GM20431 (cell line): ENCODE measurements around the gene LFNG.

Experiments
- in situ Hi-C: fragments of 300-500 bp; cut with MseI, MboI; formaldehyde crosslinking; loops from one replicate; pipeline ENCODE4 v1.15.0; 2020; ENCODE audit warnings: low sequenced_read_pairs; ENCODE audit not compliant: unreplicated experiment

LFNG gene

DNA sequence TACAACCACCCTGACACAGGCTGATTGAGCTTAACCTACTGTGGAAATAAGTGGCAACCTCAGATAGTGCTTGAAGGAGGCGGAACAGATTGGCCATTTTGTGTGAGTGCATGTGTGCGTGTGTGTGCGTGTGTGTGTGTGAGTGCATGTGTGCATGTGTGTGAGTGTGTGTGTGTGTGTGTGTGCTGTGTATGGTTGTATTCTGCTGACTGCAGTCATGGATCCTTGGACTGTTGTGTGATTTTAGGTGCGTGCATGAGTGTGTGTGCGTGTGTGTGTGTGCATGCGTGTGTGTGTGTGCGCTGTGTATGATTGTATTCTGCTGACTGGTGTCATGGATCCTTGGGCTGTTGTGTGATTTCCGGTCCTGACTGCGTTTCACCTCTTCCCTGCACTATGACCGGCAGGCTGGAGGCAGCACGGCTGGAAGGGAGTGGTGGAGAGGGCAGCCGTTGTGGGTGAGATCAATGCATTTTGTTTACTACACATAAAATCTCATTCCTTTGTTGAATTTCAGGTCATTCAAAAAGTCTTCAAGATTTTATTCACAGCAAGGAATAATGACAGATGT is 45.5 kb downstream of the LFNG start:
- in situ Hi-C loops, result no loop called here

DNA sequence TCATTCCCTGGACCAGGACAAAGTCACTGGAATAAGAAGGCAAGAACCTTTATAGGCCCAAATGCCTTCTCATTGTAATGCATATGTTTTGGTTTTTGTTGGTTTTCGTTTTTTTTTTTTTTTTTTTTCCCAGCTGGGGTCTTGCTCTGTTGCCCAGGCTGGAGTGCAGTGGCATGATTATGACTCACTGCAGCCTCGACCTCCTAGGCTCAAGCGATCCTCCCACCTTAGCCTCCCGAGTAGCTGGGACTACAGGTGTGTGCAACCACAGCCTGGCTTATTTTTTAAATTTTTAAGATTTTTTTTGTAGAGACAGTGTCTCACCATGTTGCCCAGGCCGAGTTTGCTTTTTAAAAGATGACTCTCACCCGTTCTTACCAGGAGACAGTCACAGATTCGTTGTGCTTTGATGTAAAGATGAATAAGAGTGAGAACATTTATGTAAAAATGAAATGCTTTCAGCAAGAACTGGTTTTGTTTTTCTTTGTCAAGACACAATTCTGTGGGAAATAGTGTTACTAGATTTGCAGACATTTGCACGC is 46.8 kb downstream of the LFNG start:
- in situ Hi-C loops, result no loop called here

DNA sequence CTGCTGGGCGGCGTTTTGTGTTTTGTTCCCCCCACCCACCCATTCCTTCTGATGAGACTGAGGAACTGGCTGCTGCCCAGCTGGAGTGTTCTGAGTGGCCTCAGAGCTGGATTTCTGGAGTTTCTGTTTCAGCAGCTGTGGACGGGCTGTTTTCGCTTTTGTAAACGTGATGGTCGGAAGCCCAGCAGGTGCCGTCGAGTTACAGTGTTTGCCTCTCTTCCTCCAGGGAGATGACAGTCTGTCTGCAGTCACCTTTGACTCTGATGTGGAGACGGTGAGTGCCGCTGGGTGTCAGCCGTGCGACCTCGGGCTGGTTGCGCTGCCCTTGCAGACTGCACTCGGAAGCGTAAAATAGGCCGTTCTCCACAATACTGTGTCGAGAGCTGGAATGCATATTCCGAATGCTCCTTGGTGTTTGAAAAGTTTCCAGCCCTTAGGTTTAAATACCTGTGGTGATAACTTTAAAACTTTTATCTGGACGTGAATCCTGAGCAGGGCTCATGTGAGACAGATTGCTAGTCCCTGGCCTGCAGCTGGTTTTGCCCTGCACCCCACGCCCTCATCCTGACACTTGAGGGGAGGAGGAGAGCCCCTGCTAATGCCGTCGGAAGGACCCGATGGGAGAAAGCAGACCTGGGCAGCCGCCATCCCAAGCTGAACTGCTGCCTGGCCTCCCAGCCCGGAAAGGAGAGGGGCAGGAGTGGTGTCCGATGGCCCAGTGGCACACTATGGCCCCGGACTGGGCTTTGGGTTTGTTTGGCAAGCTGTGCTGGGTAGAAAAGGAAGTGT is 47.5 kb downstream of the LFNG start:
- in situ Hi-C loops, result no loop called here

DNA sequence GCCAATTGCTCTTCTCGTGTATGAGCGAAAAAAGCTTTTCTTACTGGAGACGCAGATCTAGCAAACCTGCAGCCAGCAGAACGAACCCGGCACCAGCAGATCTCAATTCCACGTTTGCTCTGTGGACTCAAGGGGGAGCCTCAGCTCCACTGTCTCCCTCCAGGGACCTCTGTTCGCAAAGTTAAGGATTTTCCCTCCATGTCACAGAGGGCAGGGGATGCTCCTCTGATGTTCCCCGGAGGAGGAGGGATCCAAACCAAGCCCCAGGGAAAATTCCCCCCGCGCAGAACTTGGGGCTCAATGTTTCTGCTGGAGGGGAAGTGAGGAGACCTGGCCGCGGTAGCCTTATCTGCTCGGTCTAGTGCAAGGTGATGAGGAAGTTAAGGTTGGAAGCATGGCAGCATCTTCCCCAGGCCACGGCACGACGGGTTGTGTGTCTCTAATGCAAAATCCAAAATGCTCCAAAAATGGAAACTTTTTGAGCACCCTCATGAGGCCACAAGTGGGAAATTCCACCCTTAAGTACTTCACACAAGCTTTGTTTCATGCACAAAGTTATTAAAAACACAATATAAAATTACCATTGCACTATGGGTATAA is 48.2 kb downstream of the LFNG start:
- in situ Hi-C loops, result no loop called here

DNA sequence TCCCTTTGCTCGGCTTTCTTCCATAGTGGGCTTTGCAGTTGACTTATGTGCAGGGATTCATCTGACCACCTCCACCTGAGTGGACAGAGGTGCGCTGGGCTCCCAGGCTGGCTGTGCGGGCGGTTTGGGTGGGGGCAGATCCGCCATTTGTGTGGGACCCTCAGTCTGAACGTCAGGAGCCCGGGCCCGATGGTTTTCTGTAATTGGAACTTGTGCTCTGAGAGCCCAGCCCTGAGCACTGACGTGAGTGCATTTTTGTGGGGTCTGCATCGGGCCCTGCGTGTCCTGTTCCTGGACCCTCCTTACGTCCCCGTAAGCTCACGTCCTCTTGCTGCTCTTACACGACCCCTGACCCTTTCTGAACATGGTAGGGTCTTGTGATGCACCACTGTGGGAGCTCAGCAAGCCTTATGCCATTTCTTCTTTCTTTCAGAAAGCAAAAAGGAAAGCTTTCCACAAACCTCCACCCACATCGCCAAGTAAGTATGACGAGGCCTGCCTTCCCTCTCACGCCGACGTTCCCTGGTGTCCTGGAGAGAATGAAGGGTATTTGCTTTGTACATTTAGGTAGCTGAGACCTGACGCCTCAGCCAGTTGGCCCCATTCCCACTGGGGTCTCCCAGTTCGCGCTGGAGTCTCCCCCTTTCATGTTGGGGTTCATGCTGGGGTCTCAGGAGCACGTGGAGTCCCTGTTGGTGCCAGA is 49.1 kb downstream of the LFNG start:
- in situ Hi-C loops, result no loop called here

DNA sequence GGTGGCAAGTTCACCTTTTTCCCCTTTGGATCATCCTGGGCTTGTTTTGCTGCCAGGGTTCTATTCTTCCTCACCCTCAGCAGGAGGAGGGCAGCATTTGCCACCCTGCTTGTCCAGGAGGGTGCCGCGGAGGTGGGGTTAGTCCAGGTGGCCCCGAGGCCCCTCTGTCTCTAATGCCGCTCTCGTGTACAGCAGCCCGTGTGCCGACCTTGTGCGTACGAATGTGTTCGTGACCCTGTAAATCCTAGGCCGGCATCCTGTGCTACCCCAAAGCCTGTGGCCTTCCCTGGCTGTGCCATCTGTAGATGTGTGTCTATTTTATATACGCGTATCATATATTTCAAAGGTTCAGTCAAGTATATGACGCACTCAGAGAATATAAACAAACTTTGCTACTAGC is 49.8 kb downstream of the LFNG start:
- in situ Hi-C loops, result no loop called here

DNA sequence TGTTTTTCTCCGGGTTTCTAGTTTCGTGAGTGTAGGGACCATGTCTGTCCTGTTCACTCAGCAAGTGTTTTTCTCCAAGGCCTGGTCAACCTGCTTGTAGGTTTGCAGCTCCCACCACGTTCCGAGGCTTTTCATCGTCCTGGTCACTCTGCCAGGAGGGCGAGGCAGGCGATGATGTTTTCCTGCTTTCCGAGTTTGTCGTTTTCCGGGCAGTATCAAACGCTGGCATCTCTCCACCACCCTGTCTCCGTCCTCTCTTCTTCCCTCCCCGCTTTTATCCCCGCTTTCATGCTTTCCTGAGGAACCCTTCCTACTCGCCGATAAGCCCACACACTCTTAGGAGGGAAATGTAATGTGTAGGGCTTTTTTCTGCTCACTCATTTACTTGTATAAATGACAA is 50.4 kb downstream of the LFNG start:
- in situ Hi-C loops, result no loop called here

DNA sequence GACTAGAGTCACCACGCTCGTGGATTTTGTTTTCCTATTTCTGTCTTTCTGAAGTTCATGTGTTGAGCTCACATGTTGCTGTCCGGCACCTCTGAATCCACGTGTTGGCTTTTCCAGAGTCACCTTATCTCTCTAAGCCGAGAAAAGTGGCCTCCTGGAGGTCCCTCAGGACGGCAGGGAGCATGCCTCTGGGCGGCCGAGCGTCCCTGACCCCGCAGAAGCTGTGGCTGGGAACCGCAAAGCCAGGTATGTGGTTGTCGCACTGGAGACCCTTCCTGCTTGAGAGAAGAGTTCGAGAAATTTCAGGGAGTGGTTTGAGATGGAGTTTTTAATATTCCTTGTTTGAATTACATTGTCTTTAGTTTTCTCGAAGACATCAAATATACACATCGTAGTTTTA is 51.8 kb downstream of the LFNG start:
- in situ Hi-C loops, result no loop called here

DNA sequence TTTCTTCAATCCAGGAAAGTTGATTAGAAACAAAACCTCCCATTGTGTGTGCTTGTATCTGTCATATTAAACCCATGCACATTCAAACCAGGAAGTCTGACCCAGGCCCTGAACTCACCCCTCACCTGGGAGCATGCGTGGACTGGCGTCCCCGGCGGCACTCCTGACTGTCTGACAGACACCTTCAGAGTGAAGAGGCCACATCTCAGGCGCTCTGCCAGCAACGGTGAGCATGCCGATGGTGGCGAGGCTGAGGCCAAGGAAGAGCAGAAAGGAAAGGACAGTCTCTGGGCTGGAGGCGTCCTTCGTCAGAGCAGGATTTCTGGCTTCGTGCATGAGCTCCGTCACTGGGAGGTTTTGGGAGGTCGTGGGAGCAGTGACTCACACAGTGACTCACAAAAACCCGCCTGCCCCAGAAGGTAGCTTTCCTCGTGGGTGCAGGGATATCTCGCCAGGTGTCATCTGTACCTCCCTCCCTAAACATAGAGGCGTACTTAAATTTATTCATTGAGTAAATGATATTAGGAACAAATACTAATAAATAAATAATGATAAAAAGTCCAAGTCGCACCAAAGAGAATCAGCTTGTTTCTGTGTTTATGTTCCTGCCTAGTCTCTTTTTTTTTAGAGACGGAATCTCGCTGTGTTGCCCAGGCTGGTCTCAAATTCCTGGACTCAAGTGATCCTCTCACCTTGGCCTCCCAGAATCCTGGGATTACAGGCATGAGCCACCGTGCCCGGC is 52.7 kb downstream of the LFNG start:
- in situ Hi-C loops, result no loop called here

DNA sequence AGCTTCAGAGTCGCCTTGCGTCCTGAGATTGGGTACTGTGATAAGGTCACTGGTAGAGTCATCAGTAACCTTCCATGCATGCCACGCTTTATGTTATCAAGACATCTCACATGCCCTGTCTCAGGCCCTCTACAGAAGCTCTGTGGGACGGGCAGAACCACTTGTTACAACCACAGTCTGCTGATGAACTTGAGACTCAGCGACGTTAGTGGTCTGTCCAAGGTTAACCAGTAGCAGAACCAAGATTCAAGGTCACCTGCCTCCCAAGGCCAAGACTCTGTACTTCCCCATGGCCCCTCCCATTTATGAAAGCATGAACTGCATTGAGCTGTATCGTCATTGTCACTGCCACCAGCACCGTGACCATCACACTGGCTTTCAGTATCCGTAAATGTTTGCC is 54.2 kb downstream of the LFNG start:
- in situ Hi-C loops, result no loop called here

DNA sequence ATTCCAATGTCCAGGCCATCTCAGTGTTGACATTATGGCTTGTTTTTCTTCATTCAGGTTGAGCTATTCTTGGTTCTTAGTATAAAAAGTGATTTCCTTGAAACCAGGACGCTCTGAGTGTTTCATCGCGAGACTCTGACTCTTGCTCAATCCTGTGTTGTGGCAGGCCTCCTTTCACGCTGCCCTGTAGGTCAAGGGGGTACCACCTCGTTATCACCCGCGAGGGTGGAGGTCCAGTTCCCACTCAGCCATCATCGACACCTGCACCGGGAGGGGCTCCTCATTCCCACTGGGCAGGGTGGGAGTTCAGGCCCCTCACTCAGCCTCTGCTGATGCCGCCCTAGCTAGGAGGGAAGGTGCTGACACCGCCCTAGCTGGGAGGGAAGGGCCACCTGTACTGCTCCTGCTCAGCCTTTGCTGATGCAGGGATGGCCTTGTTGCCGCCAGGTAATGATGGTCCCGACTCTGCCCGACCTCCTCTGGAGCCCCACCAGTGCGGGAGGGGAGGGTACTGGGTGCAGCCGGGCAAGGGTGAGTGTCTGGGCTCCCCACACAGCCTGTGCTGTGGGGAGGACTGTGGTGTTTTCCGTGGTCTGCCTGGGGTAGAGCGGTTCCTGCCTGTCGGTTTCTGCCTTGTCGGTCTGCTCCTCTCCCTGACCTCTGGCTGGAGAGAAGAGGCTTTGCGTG is 55.6 kb downstream of the LFNG start:
- in situ Hi-C loops, result no loop called here

DNA sequence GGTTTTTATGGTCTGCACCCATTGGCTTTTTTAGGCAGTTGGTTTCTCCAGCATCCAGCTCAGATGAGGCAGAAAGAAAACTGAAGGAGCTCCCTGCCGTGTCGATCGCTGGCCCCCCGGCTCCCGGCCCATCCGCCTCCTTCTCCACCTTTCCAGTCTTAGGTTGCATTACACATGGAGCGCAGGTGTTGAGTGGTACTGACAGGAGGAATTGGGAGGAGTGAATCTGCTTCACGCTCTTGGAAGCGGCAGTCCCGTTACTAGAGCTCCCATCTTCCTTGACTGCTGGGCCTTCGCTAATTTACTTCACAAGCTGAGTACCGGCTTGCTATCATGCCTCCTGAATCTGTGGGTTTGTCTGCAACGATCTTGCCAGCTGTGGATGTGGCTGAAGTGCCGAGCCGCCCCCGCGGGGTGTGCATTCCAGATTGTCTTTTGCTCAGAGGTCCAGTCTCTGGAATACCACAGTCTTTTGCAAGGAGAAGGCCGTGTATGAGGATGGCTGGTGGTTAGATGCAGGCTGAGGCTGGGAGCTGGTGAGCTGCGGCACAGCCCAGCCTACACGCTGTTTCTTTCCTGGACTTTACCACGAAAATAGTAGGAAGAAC is 56.3 kb downstream of the LFNG start:
- in situ Hi-C loops, result no loop called here

DNA sequence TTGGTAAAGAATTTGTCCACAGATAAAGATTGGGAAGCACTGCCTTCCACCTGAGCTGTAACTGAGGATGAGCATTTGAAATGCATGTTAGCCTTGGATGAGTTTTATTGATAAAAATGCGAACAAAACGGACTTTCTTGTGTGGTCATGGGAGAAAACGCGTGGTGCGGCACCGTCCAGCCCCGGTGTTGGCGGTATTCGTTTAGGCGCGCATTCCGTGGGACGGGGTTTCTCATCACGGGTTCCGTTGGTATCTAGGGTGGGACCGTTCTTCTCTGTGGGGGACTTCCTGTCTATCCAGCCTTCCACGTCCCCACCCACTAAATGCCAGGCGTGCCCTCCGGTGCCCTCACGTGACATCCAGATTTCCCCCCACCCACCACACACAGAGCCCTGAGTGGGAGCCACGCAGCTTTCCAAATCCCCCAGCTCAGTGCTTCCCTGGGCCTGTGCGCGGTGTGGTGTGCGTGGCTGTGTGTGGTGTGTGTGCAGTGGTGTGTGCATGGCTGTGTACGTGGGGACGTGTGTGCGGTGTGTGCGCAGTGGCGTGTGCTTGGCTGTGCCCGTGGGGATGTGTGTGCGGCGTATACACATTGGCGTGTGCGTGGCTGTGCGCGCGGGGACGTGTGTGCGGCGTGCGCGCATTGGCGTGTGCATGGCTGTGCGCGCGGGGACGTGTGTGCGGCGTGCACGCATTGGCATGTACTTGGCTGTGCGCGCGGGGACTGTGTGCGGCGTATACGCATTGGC is 57.3 kb downstream of the LFNG start:
- in situ Hi-C loops, result no loop called here
